GM12873 (cell line): ENCODE results near the gene PHF21A.
A peak's percentile ranks its signal among the peaks of the same experiment; 100 is the strongest.

Source experiments
- CTCF ChIP-seq: IDR thresholded peaks from 2 replicates; pipeline ENCODE4 v1.5.1; 2012; ENCODE audit warnings: low read depth, mild to moderate bottlenecking, moderate library complexity, low read length, control low read depth; ENCODE audit not compliant: insufficient read depth; ENCODE audit errors: missing control alignments

PHF21A gene

DNA sequence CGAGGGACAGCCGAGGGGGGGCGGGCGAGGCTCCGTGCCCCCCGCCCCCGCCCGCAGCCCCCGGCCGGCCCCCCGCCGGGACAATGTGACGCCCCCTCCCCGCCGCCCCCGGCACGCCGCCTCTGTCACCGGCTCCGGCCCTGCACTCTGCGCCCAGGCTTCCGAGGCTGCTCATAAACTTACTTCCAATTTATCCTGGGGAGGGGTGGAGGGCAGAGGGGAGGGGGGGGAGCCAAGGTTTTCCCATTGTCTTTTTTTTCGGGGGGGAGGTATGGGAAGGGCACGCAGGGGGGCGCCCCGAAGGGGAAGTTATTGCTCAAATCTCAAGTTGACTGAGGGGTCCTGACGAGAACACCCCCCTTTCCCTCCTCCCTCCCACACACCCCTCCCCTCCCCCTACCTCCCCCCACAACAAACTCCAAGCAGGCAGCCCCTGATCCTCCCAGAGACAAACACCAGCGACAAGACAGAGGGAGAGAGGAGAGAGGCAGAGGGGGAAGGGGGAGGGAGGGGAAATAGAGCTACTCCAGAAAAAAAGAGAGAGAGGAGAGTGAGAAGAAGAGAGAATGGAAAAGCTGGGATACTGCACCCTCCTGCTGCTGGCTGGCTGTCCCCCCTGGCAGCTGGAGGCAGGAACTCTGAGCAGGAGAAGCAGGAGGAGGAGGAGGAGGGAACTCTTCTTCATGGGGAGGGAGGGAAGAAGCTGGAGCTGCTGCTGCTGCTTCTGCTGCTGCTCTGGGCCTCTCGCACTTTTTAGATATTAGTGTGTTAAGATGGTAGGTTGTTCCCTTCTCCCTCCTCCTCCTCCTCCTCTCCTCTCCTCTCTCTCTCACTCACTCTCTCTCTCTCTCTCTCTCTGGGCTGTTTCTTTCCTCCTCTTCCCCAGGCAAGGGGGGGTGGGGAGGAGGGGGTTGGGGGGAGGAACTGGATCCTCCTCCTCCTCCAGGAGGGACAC, 631 bp downstream of the PHF21A start:
- TF ChIP-seq CTCF = no peak

DNA sequence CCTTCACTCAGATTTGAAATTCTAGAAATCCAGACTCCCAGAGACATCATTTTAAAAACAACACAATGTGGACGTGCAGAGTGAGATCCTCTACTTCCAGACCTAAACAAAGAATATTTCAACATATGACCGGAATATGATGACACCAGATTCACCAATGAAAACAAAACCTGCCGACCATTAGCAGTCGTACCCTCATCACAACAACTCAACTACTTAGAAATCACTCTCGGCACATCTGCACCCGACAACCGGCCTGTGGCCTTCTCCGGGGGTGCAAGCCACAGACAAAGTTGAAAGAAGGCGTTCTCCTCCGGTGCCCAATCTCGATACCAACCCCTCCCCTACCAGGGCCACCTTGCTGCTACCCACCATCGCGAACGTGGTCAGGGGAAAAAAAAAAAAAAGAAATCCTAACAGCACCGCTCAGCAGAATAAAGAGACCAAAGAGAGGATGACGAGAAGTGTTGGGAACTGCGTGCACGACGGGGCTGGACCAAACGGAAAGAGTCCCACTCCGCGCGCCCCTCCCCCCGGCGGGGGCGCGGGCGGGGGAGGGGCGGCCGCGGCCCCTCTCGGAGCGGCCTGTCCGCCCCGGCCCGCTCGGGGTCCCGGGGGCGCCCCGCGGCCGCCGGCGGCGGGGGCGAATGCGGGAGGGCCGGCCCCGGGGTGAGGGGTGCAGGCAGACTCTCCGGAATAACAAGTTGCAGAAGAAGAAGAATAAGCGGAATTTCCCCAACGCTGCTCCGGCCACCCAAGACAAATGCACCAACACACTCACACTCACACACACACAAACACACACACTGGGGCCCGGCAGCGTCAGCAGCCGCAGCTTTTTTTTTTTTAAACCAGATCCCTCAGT, 1.7 kb downstream of the PHF21A start:
- TF ChIP-seq CTCF = no peak

- no peak for TF ChIP-seq CTCF
Observed at GRCh38 chr11:46118702-46119351, 2.4 kb downstream of the PHF21A start.

GRCh38 chr11:46117842-46118241, 3.4 kb downstream of the PHF21A start:
- TF ChIP-seq CTCF = peak; percentile 54

DNA sequence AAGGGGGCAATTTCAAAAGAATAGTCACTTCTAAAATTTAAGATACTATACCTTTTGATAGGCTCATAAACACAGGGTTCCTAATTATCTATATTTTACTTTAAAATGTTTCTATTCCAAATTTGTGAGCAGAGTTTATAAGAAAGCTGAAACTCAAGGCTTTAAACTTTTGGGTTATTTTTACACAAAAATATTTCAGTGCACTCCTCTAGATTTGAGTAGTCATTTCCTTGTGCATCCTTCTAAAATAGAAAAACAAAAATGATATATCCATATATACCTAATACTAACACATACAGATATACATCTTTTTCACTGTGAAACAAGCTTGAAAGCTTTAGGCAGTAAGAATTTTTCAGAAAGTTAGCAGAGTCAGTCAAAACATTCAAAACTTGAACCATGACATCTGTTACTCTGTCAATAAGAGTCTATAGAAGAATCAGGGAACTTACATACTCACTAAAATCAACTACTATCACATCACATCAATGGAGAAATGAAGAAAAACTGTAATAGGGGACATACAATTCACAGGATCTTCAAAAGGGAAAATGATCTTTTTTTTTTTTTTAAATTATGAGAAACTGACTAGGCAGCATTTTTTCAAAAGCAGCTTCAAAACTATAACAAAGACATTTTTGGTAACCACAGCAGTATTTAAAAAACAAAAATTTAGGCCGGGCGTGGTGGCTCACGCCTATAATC, 5.1 kb downstream of the PHF21A start:
- no peak for TF ChIP-seq CTCF

DNA sequence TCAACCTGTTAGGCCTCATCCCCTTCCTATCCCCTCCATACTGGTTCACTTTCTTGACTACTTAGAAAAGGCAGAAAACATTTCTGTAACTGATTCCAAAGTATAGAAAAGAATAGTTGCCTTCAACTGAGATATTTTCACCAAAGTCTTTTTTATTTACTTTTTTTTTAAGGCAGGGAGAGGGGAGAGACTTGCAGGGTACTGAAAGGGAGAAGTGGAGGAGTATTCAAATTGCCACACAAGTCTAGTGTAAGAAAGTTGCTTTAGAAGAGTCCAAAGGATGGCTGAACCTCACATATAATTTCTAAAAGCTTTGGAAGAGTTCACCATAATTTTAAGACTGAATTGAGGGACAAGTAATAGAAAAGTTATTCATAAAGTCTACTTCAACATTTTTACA, 6.3 kb downstream of the PHF21A start:
- TF ChIP-seq CTCF = no peak
